Right lung (tissue), 10 donors: ENCODE results near the gene ANGPTL7. TPM values are rescaled to one million over a fixed set of nuclear protein-coding genes. Genes with fewer than 3 reads are reported as not detected.
"Not testable (repeated sequence)": the region's sequence is repeated elsewhere in the genome, so short reads cannot be mapped to it uniquely, and the experiment has no call there.

Source experiments
- DNase-seq, 2 donors: peaks; one replicate each; pipeline ENCODE4 v3.0.0-alpha.2; 2013
- long read RNA-seq, 8 donors: transcript quantifications; one replicate each; lab custom pipeline, GENCODE V29; 2026
- polyA plus RNA-seq, 5 donors: library from polyadenylated mRNA; unstranded; fragments of 120-200 nt; gene quantifications; one replicate each; pipeline versions ENCODE4 v1.2.1 to v1.2.3, GENCODE V29; 2013; ENCODE audit warnings: inconsistent platforms in 1 of 5, low replicate concordance in 1 of 5; ENCODE audit not compliant: insufficient read length in 5 of 5, insufficient read depth in 1 of 5

The ANGPTL7 gene
- under 1 TPM in 3 of 5 donors, not detected in 2; 0.10 to 0.39 (median 0.14) TPM for polyA plus RNA-seq
- long read RNA-seq, donor 1, result 0 reads
- long read RNA-seq, donor 2, result 0 reads
- long read RNA-seq, donor 3, result 0 reads
- long read RNA-seq, donor 4, result 0 reads
- long read RNA-seq, donor 5, partial matches to known transcripts, result 8 of 8 reads
- long read RNA-seq, donor 5, other reads (novel, unspliced or antisense), result 0 of 8 reads
- long read RNA-seq, donor 6, result 0 reads
- long read RNA-seq, donor 7, result 0 reads
- long read RNA-seq, donor 8, result 0 reads

GRCh38 chr1:11188858-11189451 lies at the start of gene ANGPTL7:
ANGPTL7 (plus strand) TSS chr1:11189355; CDS start chr1:11189580, 225 bp downstream.
- no peak for DNase-seq

GRCh38 chr1:11142618-11143391 lies 46.4 kb upstream of the ANGPTL7 start:
- DNase-seq, result peak in 1 of 2 donors; percentile 60

- no peak for DNase-seq
Observed at GRCh38 chr1:11143401-11143800, 45.8 kb upstream of the ANGPTL7 start.

GRCh38 chr1:11143907-11144306 lies 45.2 kb upstream of the ANGPTL7 start:
- DNase-seq, result no peak

GRCh38 chr1:11144570-11145256 lies 44.4 kb upstream of the ANGPTL7 start:
- DNase-seq, result no peak

GRCh38 chr1:11145741-11146140 lies 43.4 kb upstream of the ANGPTL7 start:
- no peak for DNase-seq

- DNase-seq, result no peak
Observed at GRCh38 chr1:11147197-11147770, 41.9 kb upstream of the ANGPTL7 start.

GRCh38 chr1:11150326-11150725 lies 38.8 kb upstream of the ANGPTL7 start:
- DNase-seq, result peak; percentile 86 to 91

- DNase-seq, result no peak
Observed at GRCh38 chr1:11151114-11151513, 38.0 kb upstream of the ANGPTL7 start.

- no peak for DNase-seq
Observed at GRCh38 chr1:11151826-11152612, 37.1 kb upstream of the ANGPTL7 start.

- DNase-seq, result no peak
Observed at GRCh38 chr1:11152755-11153154, 36.4 kb upstream of the ANGPTL7 start.

GRCh38 chr1:11153184-11153583 lies 36.0 kb upstream of the ANGPTL7 start:
- DNase-seq, result no peak

- DNase-seq, result no peak
Observed at GRCh38 chr1:11156441-11156840, 32.7 kb upstream of the ANGPTL7 start.

GRCh38 chr1:11156963-11157362 lies 32.2 kb upstream of the ANGPTL7 start:
- no peak for DNase-seq

- no peak for DNase-seq
Observed at GRCh38 chr1:11157394-11157793, 31.8 kb upstream of the ANGPTL7 start.

- DNase-seq, result no peak
Observed at GRCh38 chr1:11157867-11158266, 31.3 kb upstream of the ANGPTL7 start.

GRCh38 chr1:11158291-11158690 lies 30.9 kb upstream of the ANGPTL7 start:
- no peak for DNase-seq

GRCh38 chr1:11158720-11159321 lies 30.3 kb upstream of the ANGPTL7 start:
- peak in 1 of 2 donors; percentile 44 for DNase-seq

GRCh38 chr1:11162752-11163151 lies 26.4 kb upstream of the ANGPTL7 start:
- DNase-seq, result not testable (repeated sequence)

GRCh38 chr1:11166744-11167143 lies 22.4 kb upstream of the ANGPTL7 start:
- DNase-seq, result not testable (repeated sequence)
